ENCODE data around the gene RGL3.

Gene RGL3

DNA sequence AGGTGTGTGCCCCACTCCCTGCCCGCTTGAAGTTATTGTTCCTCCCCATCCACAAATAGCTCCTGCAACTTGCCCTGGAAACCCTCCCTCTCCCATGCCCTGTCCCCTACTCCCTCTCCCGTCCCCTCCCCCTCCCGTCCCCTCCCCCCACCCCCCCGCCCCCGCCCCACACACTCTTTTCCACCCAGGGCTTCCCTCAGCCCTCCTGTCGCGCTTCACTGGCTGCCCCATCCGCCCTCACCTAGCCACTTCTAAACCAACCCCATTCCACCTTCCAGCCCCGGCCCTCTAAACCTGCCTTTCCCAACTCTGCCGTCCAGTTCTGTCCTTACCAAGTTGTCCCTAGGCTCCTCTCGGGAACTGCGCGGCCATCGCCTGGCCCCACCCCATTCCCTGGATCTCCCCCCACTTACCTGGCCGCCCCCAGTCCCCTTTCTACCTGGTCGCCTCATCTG lies 993 bp downstream of the RGL3 start:
- no peak for DNase-seq

- DNase-seq = no peak
Measured at GRCh38 chr19:11416346-11417052, 2.6 kb downstream of the RGL3 start.

DNA sequence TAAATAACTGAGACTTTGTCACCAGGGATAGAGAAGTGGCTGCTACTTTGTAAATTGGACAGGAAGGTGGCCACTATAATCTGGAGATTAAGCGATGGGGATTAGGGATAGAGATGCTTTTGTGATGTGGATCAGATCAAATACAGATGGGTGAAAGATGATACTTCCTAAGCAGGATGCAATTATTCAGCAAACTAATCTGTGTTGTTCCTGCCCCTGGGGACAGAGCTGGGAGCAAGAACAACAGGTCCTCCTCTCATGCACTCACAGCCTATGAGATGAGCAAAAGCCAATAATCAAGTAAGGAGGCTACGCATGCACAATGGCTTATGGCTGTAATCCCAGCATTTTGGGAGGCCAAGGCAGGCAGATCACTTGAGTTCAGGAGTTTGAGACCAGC lies 4.6 kb downstream of the RGL3 start:
- no peak for DNase-seq

DNA sequence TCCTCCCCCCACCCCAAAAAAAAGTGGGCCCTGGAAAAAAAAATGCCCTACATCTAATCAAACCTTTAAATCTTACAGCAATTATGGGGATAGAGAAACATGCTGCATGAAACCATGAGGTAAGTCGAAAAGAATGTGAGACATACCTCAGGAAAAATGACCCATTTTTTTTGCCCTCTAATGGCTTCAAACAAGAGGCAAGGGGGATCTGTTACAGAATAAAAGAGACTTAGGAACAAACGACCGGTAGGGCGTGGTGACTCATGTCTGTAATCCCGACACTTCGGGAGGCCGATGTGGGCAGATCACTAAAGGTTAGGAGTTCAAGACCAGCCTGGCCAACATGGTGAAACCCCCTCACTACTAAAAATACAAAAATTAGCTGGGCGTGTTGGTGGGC lies 8.4 kb downstream of the RGL3 start:
- no peak for DNase-seq

GRCh38 chr19:11408591-11408990 lies 10.5 kb downstream of the RGL3 start:
- no peak for DNase-seq

DNA sequence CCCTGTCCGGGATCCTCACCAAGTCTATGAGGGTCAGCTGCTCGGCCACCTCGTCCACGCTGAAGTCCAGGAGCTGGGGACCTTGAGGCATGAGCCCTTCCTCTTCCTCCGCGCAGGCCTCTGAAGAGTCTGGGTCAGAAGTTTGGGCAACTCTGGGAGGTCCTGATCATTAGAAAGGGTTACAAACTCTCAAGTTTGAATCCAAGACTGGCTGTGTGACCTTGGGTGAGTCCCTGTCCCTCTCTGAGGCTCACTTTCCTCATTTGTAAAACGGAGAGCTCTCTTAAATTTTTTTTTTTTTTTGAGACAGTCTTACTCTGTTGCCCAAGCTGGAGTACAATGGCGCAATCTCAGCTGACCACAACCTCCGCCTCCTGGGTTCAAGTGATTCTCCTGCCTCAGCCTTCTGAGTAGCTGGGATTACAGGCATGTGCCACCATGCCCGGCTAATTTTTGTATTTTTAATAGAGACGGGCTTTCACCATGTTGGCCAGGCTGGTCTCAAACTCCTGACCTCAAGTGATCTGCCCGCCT lies 12.3 kb downstream of the RGL3 start:
- DNase-seq = peak; percentile 45

DNA sequence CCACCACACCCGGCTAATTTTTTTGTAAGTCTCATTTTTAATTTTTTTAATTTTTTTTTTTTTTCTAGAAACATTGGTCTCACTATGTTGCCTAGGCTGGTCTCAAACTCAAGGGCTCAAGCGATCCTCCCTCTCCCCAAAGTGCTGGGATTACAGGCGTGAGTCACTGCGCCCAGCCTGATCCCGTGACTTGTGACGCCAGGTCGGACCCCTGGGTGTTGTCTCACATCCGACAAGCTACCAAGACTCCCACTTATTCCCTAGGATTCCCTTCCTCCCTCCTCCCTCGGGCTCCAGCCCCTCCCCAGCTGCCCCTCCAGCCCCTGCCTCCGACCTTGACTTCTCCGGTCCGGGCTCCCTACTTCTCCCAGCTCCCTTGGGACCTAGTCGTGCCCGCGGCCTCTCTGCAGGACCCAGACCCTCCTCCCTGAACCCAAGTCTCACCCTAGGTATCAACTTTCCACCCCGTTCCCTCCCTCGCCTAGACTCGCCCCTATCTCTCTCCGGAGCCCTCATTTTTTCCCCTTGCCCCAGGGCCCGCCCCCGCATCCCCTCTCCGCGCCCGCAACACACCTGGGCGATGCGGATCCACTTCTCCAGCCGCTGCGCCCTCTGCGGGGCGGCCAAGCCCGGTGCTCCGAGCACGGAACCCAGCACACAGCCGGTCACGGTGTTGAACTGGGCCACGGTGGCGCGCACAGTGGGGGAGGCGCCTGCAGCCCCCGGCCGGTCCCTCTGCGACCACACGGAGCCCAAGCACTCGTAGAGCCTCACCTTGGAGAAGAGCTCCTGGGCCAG lies 13.1 kb downstream of the RGL3 start:
- DNase-seq = no peak

DNA sequence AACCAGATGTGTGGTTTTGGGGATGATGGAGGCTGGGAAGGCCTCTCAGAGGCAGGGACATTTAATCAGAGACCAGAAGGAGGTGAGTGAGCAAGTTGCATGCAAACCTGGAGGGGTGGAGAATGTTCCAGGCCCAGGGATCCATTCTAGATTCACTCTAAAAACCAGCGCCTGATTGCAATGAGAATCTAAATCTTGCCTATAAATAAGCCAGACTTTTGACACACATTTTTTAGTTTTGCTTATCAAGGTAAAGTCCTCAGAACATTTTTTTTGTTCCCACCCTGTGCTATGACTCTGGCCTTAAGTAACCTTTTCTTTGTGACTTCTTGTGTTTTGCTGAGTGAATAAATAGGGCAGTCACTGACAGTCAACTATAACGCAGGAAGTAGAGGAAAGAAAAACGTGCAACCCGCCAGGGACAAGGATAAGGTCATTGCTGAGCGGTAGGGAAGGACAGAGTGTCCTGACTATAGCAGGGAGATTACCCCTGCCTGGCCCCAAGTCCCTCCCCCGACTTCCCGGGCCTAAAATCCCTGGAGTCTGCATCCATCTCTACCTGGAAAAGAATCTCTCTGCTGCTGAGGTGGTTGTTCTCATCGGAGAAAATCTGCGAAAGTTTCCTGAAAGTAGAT lies 14.4 kb downstream of the RGL3 start:
- no peak for DNase-seq

GRCh38 chr19:11401808-11402543 lies 17.1 kb downstream of the RGL3 start:
- DNase-seq = no peak

DNA sequence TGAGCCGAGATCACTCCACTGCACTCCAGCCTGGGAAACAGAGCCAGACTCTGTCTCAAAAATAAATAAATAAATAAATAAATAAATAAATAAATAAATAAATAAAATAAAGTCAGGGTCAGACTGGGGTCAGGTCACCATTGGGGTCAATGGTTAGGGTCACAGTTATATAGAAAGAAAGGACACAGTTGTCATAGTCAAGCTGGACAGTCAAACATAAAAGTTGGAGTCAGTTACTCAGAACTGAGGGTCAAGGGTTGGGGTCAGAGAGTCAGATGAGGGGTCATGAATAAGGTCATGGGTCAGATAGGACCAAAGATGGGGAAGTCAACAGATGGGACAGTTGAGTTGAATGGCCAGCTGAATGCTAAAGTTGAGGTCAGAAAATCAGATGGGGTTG lies 18.3 kb downstream of the RGL3 start:
- no peak for DNase-seq

DNA sequence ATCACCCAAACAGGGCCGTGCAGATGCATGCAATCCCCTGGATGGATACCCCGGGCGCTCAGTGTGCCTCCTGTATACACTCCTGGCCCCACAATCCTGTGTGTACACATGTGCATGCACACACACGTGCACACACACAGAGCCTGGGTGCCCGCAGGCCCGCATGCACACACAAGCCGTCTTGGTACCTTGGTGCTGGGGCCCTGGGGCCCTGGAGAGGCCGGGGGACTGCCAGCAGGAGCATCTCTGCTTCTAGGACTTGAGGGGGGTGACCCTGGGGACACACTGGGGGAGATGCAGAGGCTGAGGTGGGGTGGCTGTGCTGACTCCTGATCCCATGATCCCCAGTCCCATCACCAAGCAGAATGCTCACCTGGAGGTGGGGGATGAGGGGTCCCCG lies 19.4 kb downstream of the RGL3 start:
- no peak for DNase-seq

- no peak for DNase-seq
Measured at GRCh38 chr19:11397089-11397610, 22.0 kb downstream of the RGL3 start.

DNA sequence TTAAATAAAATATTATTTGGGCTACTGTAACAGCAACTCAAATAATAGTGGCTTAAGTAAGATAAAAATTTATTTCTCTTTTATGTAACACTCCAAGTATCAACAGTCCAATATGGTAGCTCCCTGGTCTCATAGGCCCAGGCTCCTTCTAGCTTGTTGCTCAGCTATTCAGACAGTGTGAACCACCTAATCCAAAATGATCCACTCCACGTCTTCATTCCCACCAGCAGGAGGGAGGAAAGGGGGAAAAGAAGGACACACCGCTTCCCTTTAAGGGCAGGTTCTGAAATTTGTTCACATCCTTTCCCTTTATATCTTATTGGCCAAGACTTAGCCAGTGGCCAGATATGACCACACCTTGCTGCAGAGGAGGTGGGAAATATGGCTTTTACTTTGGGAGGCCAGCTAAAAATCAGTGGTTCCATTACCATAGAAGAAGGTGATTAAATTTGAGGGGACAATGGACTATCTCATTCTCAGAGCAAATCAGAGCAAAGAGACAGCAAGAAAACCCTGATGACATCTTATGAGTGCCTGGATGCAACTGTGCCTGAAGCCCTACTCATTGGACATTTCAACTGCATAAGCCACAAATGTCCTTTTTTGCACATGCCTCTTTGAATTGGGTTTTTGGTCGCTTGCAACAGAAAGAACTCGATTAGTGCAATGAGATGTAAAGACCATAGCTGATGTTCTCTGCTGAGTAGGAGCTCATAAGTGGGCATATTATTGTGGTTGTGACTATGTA lies 28.0 kb downstream of the RGL3 start:
- no peak for DNase-seq

DNA sequence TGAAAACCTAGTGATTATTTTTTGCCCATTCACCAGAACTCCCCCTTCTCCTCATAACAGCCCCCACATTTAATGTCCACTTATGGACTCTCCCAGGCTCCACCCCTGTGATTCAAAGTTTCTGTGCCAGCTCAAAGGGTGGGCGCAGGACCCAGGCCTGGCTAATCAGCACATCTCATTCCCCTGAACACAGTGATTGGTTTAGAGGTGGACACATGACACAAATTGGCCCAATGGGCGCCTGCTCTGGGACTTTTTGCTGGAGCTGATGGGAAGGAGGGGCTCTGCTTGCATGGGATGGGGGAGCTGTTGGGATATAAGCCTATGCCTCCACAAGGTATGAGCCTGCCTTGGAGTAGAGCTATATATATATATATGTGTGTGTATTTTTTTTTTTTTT lies 28.8 kb downstream of the RGL3 start:
- DNase-seq = no peak

GRCh38 chr19:11387162-11388034 lies 31.7 kb downstream of the RGL3 start:
- DNase-seq = peak; percentile 49

DNA sequence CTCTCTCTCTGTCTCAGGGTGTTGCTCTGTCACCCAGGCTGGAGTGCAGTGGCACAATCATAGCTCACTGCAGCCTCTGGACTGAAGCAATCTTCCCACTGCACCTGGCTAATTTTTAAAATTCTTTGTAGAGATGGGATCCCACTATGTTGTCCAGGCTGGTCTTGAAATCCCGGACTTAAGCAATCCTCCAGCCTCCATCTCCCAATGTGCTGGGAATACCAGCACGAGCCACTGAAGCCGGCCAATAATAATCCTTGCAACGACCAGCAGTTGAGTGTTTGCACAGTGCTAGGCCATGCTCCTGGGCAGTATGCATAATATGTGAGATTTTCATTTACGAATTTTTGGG lies 34.4 kb downstream of the RGL3 start:
- no peak for DNase-seq

DNA sequence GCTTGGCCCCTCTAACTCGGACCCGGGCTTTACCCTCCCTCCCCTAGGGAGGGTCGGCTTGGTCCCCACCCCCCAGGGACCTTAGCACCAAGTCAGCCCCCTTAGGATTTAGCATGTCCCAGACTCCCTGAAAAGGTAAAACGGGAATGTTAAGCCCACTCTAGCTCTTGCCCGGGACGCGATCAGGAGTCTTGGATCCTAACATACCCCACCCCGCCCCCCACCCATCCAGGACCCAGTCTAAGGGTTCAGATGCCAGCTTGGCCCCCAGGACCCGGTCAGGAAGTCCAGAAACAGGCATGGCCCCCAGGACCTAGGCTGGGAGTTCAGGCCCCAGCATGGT lies 35.4 kb downstream of the RGL3 start:
- DNase-seq = no peak

DNA sequence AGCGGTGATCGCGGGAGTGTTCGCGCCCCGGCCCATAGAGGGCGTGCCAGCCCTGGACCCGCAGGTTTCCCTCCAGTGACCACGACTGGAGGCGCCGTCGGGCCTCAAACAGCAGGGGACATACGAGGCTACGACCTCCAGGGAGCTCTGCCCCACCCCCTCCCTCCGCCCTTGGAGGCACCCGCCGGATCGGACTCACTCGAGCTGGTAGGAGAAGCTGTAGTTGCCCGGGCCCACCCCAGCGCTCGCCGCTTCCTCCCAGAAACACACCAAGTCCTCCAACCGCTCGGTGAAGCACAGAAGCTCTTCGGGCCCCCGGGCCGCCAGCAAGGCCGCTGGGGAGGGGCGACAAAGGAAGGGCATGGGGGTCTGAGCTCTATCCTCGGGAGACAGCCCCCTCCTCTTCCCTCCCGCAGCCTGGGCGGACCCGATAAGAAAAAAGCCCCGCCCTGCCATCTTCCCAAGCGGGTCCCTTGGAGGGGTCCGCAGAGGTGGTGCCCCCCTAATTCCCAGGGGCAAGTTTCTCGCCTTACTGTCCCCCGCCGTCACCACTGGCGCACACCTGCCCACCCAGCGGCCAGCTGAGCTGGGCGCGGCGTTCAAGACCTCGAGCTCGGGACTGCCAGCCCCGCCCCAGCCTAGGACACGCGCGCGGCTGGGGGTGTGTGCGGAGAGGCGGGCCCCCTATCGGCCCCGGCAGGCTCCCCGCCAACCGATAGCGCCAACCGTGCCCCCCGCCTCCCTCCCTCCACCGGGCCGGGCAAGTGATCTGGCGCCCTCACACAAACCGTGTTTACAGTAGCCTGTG lies 36.0 kb downstream of the RGL3 start:
- DNase-seq = peak; percentile 68

DNA sequence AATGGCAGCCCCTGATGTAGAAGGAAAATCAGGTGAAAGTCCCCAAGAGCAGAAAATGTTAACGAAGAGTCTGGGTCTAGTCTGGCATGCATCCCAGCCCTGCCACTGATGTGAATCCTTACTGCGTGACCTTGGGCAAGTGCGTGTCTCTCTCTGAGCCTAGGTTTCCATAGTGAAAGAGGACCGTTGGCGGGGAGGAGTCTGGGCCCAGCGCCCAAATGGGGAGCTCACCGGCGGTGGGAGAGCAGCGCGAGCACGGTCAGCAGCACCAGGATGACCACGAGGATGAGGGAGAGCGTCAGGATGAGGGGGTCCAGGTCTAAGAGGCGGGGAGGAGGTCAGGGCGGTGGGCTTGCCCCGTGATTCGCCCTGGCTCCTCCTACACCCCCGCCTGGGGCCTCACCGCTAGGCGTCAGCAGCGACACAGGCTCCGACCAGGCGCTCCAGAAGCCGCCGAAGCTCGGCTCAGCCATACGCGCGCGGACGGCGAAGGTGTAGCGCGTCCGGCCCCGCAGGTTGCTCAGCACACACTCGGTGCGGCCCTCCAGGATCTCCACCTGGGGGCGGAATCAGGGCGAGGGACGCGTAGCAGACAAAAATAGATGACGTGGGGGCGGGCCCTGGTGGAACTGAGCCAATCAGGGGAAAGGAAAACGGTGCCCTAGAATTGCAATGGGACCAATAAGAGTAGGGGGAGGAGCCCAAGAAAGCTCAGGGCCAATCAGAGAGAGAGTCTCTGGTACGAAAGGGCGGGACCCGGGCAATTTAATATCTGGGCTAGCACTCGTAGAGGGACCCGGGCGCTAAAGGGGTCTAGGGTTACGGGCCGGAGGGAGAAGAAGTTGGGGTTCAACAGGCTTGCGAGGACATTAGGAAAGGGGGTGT lies 38.2 kb downstream of the RGL3 start:
- peak; percentile 95 for DNase-seq

Data from suppressor macrophage treated with lipopolysaccharide for 4 hours (primary cell).